SK-N-SH (cell line): ENCODE measurements around the gene EPB41L2. TPM values are rescaled to one million over a fixed set of nuclear protein-coding genes. Genes with fewer than 3 reads are reported as not detected.

Experiments used
- CTCF ChIA-PET: fragments of 300-600, 350-600 bp; formaldehyde crosslinking; extraction: SDS; loops from one replicate; lab custom pipeline; 2021; lab: Yijun Ruan, JAX
- POLR2A ChIA-PET: fragments of 350-600 bp; sonication (Branson Sonifier 250); formaldehyde crosslinking; extraction: SDS; loops from one replicate; lab custom pipeline; 2020; ENCODE audit warnings: antibody characterized with exemption, inconsistent platforms; lab: Yijun Ruan, JAX
- DNase-seq: peaks from one replicate; pipeline ENCODE4 v3.0.0; 2012
- H2AFZ ChIP-seq: fragments of 200-600 bp; sonication (generic); 2 replicates; pipeline ENCODE4 v1.8.1; 2016; ENCODE audit warnings: antibody characterized with exemption, mild to moderate bottlenecking, low read depth
- H3F3A ChIP-seq: fragments of 200-600 bp; sonication (generic); replicated peaks from 2 replicates; pipeline ENCODE3; 2016; ENCODE audit warnings: antibody characterized with exemption, mild to moderate bottlenecking; ENCODE audit not compliant: insufficient read depth
- H3K27ac ChIP-seq, 2 experiments: fragments of 200-500 bp in 1 of 2; fragments of 200-600 bp in 1 of 2; sonication (Bioruptor generic) in 1 of 2; sonication (generic), shearing (Covaris generic) in 1 of 2; 2 replicates each; pipeline versions ENCODE4 v1.5.1 to v1.6.1; 2014 to 2016; ENCODE audit warnings: low read depth in 2 of 2, inconsistent platforms in 1 of 2, low read length in 1 of 2, mild to moderate bottlenecking in 1 of 2, mixed read lengths in 1 of 2
- H3K27me3 ChIP-seq: fragments of 200-600 bp; sonication (generic), shearing (Covaris generic); 2 replicates; pipeline ENCODE4 v1.6.1; 2016; ENCODE audit warnings: mixed run types; ENCODE audit not compliant: insufficient read depth
- H3K36me3 ChIP-seq, 2 experiments: fragments of 200-500 bp in 1 of 2; fragments of 200-600 bp in 1 of 2; sonication (Bioruptor generic) in 1 of 2; sonication (generic) in 1 of 2; replicated peaks in 1 of 2; 2 replicates each; pipeline versions ENCODE3 to v1.5.1; 2014 to 2016; ENCODE audit warnings: low read length in 1 of 2, mild to moderate bottlenecking in 1 of 2; ENCODE audit not compliant: insufficient read depth in 2 of 2, control insufficient read depth in 1 of 2
- H3K4me1 ChIP-seq, 2 experiments: fragments of 200-500 bp in 1 of 2; fragments of 200-600 bp in 1 of 2; sonication (Bioruptor generic) in 1 of 2; sonication (generic), shearing (Covaris generic) in 1 of 2; 2 replicates each; pipeline versions ENCODE4 v1.5.1 to v1.6.1; 2014 to 2016; ENCODE audit warnings: low read depth in 1 of 2, low read length in 1 of 2, mixed run types in 1 of 2; ENCODE audit not compliant: insufficient read depth in 2 of 2, control insufficient read depth in 1 of 2
- H3K4me2 ChIP-seq: fragments of 200-600 bp; sonication (generic), shearing (Covaris generic); 2 replicates; pipeline ENCODE4 v1.6.1; 2017; ENCODE audit warnings: mixed run types
- H3K4me3 ChIP-seq, 2 experiments: fragments of 200-500 bp in 1 of 2; fragments of 200-600 bp in 1 of 2; sonication (Bioruptor generic) in 1 of 2; sonication (generic), shearing (Covaris generic) in 1 of 2; 2 replicates each; pipeline versions ENCODE4 v1.5.1 to v1.8.1; 2014 to 2016; ENCODE audit warnings: low read depth in 2 of 2, inconsistent platforms in 1 of 2, low read length in 1 of 2, mild to moderate bottlenecking in 1 of 2, mixed read lengths in 1 of 2, moderate library complexity in 1 of 2
- H3K79me2 ChIP-seq: fragments of 200-600 bp; sonication (generic); 2 replicates; pipeline ENCODE4 v1.8.1; 2017; ENCODE audit warnings: mild to moderate bottlenecking; ENCODE audit not compliant: insufficient read depth
- H3K9ac ChIP-seq: fragments of 200-600 bp; sonication (generic); 2 replicates; pipeline ENCODE4 v1.6.1; 2017; ENCODE audit warnings: mixed run types
- H3K9me2 ChIP-seq: fragments of 200-600 bp; sonication (generic); 2 replicates; pipeline ENCODE4 v1.6.1; 2017; ENCODE audit warnings: mixed run types
- H3K9me3 ChIP-seq: fragments of 200-600 bp; sonication (generic); 2 replicates; pipeline ENCODE4 v1.6.1; 2017; ENCODE audit warnings: mixed run types, mild to moderate bottlenecking, moderate library complexity
- H4K20me1 ChIP-seq: fragments of 200-600 bp; sonication (generic); 2 replicates; pipeline ENCODE4 v1.6.1; 2017; ENCODE audit warnings: mild to moderate bottlenecking, mixed run types; ENCODE audit not compliant: insufficient read depth
- CHD2 ChIP-seq: fragments of 150-350 bp; IDR thresholded peaks from 2 replicates; pipeline ENCODE4 v1.6.1; 2018; ENCODE audit warnings: low read length; ENCODE audit not compliant: partially characterized antibody
- ELF1 ChIP-seq: IDR thresholded peaks from 2 replicates; pipeline ENCODE4 v1.4.0; 2012
- FOSL2 ChIP-seq: IDR thresholded peaks from 2 replicates; pipeline ENCODE4 v1.4.0; 2012; ENCODE audit warnings: low read depth, mild to moderate bottlenecking, moderate library complexity, borderline replicate concordance
- FOXM1 ChIP-seq: IDR thresholded peaks from 2 replicates; pipeline ENCODE4 v1.4.0; 2012; ENCODE audit warnings: low read depth, mild to moderate bottlenecking
- GABPA ChIP-seq: IDR thresholded peaks from 2 replicates; pipeline ENCODE4 v1.4.0; 2012; ENCODE audit warnings: low read depth, mild to moderate bottlenecking
- JUND ChIP-seq: IDR thresholded peaks from 2 replicates; pipeline ENCODE4 v1.4.0; 2012
- MEF2A ChIP-seq: IDR thresholded peaks from 2 replicates; pipeline ENCODE4 v1.4.0; 2012; ENCODE audit warnings: low read depth, borderline replicate concordance
- NFIC ChIP-seq: IDR thresholded peaks from 2 replicates; pipeline ENCODE4 v1.4.0; 2012; ENCODE audit warnings: borderline replicate concordance
- NRF1 ChIP-seq: IDR thresholded peaks from 2 replicates; pipeline ENCODE4 v1.6.1; 2012; ENCODE audit warnings: low read depth, mild to moderate bottlenecking, low read length
- POLR2AphosphoS5 ChIP-seq: IDR thresholded peaks from 2 replicates; pipeline ENCODE4 v1.6.1; 2012; ENCODE audit warnings: low read depth, low read length
- SIN3A ChIP-seq: IDR thresholded peaks from 2 replicates; pipeline ENCODE4 v1.6.1; 2012; ENCODE audit warnings: low read depth, mild to moderate bottlenecking, low read length, moderate library complexity, borderline replicate concordance
- YY1 ChIP-seq: IDR thresholded peaks from 2 replicates; pipeline ENCODE4 v1.4.0; 2012; ENCODE audit warnings: low read depth, mild to moderate bottlenecking
- WGBS: methylation state at CpG from one replicate; pipeline ENCODE4 v1.1.6; 2017; ENCODE audit warnings: low lambda C conversion rate; 5-methylcytosine and 5-hydroxymethylcytosine counted together
- polyA plus RNA-seq, 3 experiments: library from polyadenylated mRNA; depleted of rRNA; stranded (reverse); fragments of >200 nt; gene quantifications; 2 replicates each; pipeline ENCODE4 v1.2.3, GENCODE V29; 2012
- TF ChIP-seq, protein P1 (sequence below): IDR thresholded peaks from 2 replicates; pipeline ENCODE4; 2012
- TF ChIP-seq, protein P2 (sequence below): IDR thresholded peaks from 2 replicates; pipeline ENCODE4 v1.4.0; 2012; ENCODE audit warnings: low read depth
- TF ChIP-seq, protein P3 (sequence below): fragments of 150-350 bp; IDR thresholded peaks from 2 replicates; pipeline ENCODE4 v1.6.1; 2016; ENCODE audit warnings: mild to moderate bottlenecking, low read depth, low read length
- TF ChIP-seq, protein P4 (sequence below): IDR thresholded peaks from 2 replicates; pipeline ENCODE4 v1.4.0; 2012; ENCODE audit warnings: low read depth, borderline replicate concordance

The EPB41L2 gene
- polyA plus RNA-seq, 1 of the 3 experiments (the other 2 are of a cell fraction) = 1.4 TPM

DNA sequence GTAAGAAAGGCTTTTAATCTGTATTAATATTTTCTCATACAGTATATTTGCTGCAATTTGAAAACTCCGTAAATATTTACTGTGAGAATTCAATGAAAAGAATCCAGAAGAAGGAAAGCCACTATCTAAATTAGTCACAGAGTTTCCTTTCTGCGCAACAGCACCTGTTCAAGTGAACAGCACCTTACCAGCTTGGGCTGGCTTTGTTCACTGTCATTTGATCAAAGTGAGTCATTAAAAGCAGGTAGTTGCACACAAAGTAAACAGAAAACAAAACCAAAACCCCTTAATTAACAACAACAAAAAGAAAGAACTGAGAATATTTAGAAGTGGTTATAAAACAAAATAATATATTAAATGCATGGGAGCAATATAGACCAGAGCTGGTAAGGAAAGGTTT is 223.0 kb downstream of the EPB41L2 start (continued):
- TF ChIP-seq, protein P1, sequence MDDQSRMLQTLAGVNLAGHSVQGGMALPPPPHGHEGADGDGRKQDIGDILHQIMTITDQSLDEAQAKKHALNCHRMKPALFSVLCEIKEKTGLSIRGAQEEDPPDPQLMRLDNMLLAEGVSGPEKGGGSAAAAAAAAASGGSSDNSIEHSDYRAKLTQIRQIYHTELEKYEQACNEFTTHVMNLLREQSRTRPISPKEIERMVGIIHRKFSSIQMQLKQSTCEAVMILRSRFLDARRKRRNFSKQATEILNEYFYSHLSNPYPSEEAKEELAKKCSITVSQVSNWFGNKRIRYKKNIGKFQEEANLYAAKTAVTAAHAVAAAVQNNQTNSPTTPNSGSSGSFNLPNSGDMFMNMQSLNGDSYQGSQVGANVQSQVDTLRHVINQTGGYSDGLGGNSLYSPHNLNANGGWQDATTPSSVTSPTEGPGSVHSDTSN = no peak
- TF ChIP-seq MEF2A (no peak), GABPA (no peak), NFIC (no peak), JUND (no peak)
- TF ChIP-seq, protein P2, sequence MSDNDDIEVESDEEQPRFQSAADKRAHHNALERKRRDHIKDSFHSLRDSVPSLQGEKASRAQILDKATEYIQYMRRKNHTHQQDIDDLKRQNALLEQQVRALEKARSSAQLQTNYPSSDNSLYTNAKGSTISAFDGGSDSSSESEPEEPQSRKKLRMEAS = no peak

DNA sequence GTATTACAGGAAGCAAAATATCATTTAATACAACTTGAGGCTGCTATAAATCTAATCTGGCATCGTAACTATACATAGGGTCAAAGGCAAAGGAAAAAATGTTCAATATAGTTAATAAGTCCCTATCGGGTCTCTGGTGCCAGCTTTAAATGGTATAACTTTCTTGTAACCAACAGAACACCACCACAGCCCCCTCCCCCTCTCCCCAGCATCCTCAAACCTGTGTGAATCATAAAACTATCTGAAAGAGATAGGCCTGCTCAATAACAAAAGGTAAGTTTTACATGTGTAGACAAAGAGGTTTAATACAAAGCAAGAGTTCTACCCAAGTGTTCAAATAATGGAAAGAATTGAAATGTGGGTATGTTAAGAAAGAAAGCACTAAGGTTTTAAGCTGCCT is 223.7 kb downstream of the EPB41L2 start:
- Histone ChIP-seq H3K79me2 (no peaks in the 10 kb centered on the region), H3F3A (peaks cover 6% of the 10 kb centered on the region), H3K27me3 (no peaks in the 10 kb centered on the region), H3K9ac (no peak overlapping the region), H3K4me1 (no peaks in the 10 kb centered on the region; a peak in 1 of 4 replicates), H3K27ac (no peak overlapping the region), H3K9me3 (no peaks in the 10 kb centered on the region), H2AFZ (no peak overlapping the region), H3K9me2 (no peaks in the 10 kb centered on the region), H3K4me3 (no peak overlapping the region), H4K20me1 (no peaks in the 10 kb centered on the region), H3K36me3 (no peaks in the 10 kb centered on the region), H3K4me2 (no peak overlapping the region)
- ChIA-PET CTCF (no interaction called here), POLR2A (no interaction called here)
- 68% methylated on average over 2 of the region's 2 CpGs for WGBS
- no peak for DNase-seq
- no peak for TF ChIP-seq FOSL2
- no peak for TF ChIP-seq SIN3A
- TF ChIP-seq, protein P3, sequence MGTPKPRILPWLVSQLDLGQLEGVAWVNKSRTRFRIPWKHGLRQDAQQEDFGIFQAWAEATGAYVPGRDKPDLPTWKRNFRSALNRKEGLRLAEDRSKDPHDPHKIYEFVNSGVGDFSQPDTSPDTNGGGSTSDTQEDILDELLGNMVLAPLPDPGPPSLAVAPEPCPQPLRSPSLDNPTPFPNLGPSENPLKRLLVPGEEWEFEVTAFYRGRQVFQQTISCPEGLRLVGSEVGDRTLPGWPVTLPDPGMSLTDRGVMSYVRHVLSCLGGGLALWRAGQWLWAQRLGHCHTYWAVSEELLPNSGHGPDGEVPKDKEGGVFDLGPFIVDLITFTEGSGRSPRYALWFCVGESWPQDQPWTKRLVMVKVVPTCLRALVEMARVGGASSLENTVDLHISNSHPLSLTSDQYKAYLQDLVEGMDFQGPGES = no peak
- TF ChIP-seq FOXM1 = no peak
- no peak for TF ChIP-seq NRF1
- TF ChIP-seq YY1 = no peak
- TF ChIP-seq CHD2 = no peak
- TF ChIP-seq ELF1 = no peak
- no peak for TF ChIP-seq POLR2AphosphoS5
- no peak for TF ChIP-seq MEF2A
- TF ChIP-seq, protein P4, sequence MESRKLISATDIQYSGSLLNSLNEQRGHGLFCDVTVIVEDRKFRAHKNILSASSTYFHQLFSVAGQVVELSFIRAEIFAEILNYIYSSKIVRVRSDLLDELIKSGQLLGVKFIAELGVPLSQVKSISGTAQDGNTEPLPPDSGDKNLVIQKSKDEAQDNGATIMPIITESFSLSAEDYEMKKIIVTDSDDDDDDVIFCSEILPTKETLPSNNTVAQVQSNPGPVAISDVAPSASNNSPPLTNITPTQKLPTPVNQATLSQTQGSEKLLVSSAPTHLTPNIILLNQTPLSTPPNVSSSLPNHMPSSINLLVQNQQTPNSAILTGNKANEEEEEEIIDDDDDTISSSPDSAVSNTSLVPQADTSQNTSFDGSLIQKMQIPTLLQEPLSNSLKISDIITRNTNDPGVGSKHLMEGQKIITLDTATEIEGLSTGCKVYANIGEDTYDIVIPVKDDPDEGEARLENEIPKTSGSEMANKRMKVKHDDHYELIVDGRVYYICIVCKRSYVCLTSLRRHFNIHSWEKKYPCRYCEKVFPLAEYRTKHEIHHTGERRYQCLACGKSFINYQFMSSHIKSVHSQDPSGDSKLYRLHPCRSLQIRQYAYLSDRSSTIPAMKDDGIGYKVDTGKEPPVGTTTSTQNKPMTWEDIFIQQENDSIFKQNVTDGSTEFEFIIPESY = no peak
- TF ChIP-seq, protein P1 = no peak
